Measurements from ENCODE around the gene ZYX. TPM values are rescaled to one million over a fixed set of nuclear protein-coding genes. Genes with fewer than 3 reads are reported as not detected.

ZYX gene
- total and polyA plus RNA-seq, 2 donors (not counting 1 experiment from before 2014, with no cell fraction given) = 33.5 to 85.6 TPM

- peaks cover 63% of the 10 kb centered on the region for H3K36me3 ChIP-seq (ENCODE audit: control insufficient read depth, insufficient read depth, low read length)
- H3K4me1 ChIP-seq (ENCODE audit: control insufficient read depth, extremely low read depth, insufficient read depth, low read length) = peaks cover 53% of the 10 kb centered on the region
Measured at GRCh38 chr7:143387156-143387975, 6.2 kb downstream of the ZYX start.

GRCh38 chr7:143388051-143388450 is 6.9 kb downstream of the ZYX start:
- H3K27me3 ChIP-seq (ENCODE audit: control insufficient read depth, insufficient read depth, low read length) = no peaks in the 10 kb centered on the region
- no peak overlapping the region for H3K9ac ChIP-seq (ENCODE audit: insufficient read depth, low read length)
- no peak for DNase-seq (ENCODE audit: low read depth in 2 of 2)
- H3K9me3 ChIP-seq (ENCODE audit: control insufficient read depth, insufficient read depth, low read depth, low read length) = no peaks in the 10 kb centered on the region
- H3K36me3 ChIP-seq (ENCODE audit: control insufficient read depth, insufficient read depth, low read length) = peaks cover 60% of the 10 kb centered on the region
- no peak overlapping the region for H3K4me2 ChIP-seq (ENCODE audit: extremely low read depth, insufficient read depth, low read length)
- peaks cover 55% of the 10 kb centered on the region for H3K4me1 ChIP-seq (ENCODE audit: control insufficient read depth, extremely low read depth, insufficient read depth, low read length)
- H2AFZ ChIP-seq (ENCODE audit: low read length) = no peak overlapping the region
- no peak overlapping the region for H3K27ac ChIP-seq (ENCODE audit: insufficient read depth, low read length)
- no peak for TF ChIP-seq EZH2 (IDR thresholded peaks at IDR 0.05; ENCODE audit: low read length, missing control alignments)
- TF ChIP-seq CTCF (conservative IDR thresholded peaks at IDR 0.05 in 1 of 2, IDR thresholded peaks at IDR 0.05 in 1 of 2; ENCODE audit: low read depth in 1 of 2, low read length in 2 of 2) = no peak
- H4K20me1 ChIP-seq (ENCODE audit: control insufficient read depth, extremely low read depth, insufficient read depth, low read length) = peaks cover 5% of the 10 kb centered on the region
- peaks cover 67% of the 10 kb centered on the region for H3K79me2 ChIP-seq (ENCODE audit: control insufficient read depth, insufficient read depth, low read length)
- no peak overlapping the region for H3K4me3 ChIP-seq (replicated peaks in 1 of 4; ENCODE audit: control extremely low read depth in 1 of 4, insufficient read depth in 1 of 4, low read depth in 3 of 4, low read length in 4 of 4)

More at GRCh38 chr7:143387156-143387975, 6.2 kb downstream of the ZYX start:
- TF ChIP-seq CTCF (conservative IDR thresholded peaks at IDR 0.05 in 1 of 2, IDR thresholded peaks at IDR 0.05 in 1 of 2; ENCODE audit: low read depth in 1 of 2, low read length in 2 of 2) = peak in 1 of 2 donors; percentile 17
- TF ChIP-seq EZH2 (IDR thresholded peaks at IDR 0.05; ENCODE audit: low read length, missing control alignments) = no peak
- Histone ChIP-seq H3K9me3 (ENCODE audit: control insufficient read depth, insufficient read depth, low read depth, low read length) (no peaks in the 10 kb centered on the region), H3K27ac (ENCODE audit: insufficient read depth, low read length) (peak overlapping the region; percentile 4), H3K79me2 (ENCODE audit: control insufficient read depth, insufficient read depth, low read length) (peaks cover 74% of the 10 kb centered on the region), H4K20me1 (ENCODE audit: control insufficient read depth, extremely low read depth, insufficient read depth, low read length) (peaks cover 5% of the 10 kb centered on the region), H3K9ac (ENCODE audit: insufficient read depth, low read length) (no peak overlapping the region), H3K4me2 (ENCODE audit: extremely low read depth, insufficient read depth, low read length) (no peak overlapping the region), H2AFZ (ENCODE audit: low read length) (no peak overlapping the region), H3K27me3 (ENCODE audit: control insufficient read depth, insufficient read depth, low read length) (no peaks in the 10 kb centered on the region), H3K4me3 (replicated peaks in 1 of 4; ENCODE audit: control extremely low read depth in 1 of 4, insufficient read depth in 1 of 4, low read depth in 3 of 4, low read length in 4 of 4) (peak overlapping the region in 1 of 4 experiments; percentile 88)
- DNase-seq (ENCODE audit: low read depth in 2 of 2) = no peak

- H3K4me2 ChIP-seq (ENCODE audit: extremely low read depth, insufficient read depth, low read length) = peak overlapping the region; percentile 11
- no peak for DNase-seq (ENCODE audit: low read depth in 2 of 2)
- peaks cover 59% of the 10 kb centered on the region for H3K36me3 ChIP-seq (ENCODE audit: control insufficient read depth, insufficient read depth, low read length)
- peak overlapping the region; percentile 49 for H3K27ac ChIP-seq (ENCODE audit: insufficient read depth, low read length)
- no peak overlapping the region for H2AFZ ChIP-seq (ENCODE audit: low read length)
- no peaks in the 10 kb centered on the region for H3K9me3 ChIP-seq (ENCODE audit: control insufficient read depth, insufficient read depth, low read depth, low read length)
- no peak for TF ChIP-seq CTCF (conservative IDR thresholded peaks at IDR 0.05 in 1 of 2, IDR thresholded peaks at IDR 0.05 in 1 of 2; ENCODE audit: low read depth in 1 of 2, low read length in 2 of 2)
- TF ChIP-seq EZH2 (IDR thresholded peaks at IDR 0.05; ENCODE audit: low read length, missing control alignments) = no peak
- peaks cover 5% of the 10 kb centered on the region for H4K20me1 ChIP-seq (ENCODE audit: control insufficient read depth, extremely low read depth, insufficient read depth, low read length)
- no peak overlapping the region for H3K4me3 ChIP-seq (replicated peaks in 1 of 4; ENCODE audit: control extremely low read depth in 1 of 4, insufficient read depth in 1 of 4, low read depth in 3 of 4, low read length in 4 of 4)
- H3K4me1 ChIP-seq (ENCODE audit: control insufficient read depth, extremely low read depth, insufficient read depth, low read length) = peaks cover 54% of the 10 kb centered on the region
- peaks cover 62% of the 10 kb centered on the region for H3K79me2 ChIP-seq (ENCODE audit: control insufficient read depth, insufficient read depth, low read length)
- H3K27me3 ChIP-seq (ENCODE audit: control insufficient read depth, insufficient read depth, low read length) = no peaks in the 10 kb centered on the region
- H3K9ac ChIP-seq (ENCODE audit: insufficient read depth, low read length) = no peak overlapping the region
Measured at GRCh38 chr7:143388491-143389101, 7.5 kb downstream of the ZYX start.
